ENCODE data around the gene RAB11A. TPM values are rescaled to one million over a fixed set of nuclear protein-coding genes. Genes with fewer than 3 reads are reported as not detected.

The RAB11A gene
- total RNA-seq, 1 donor from 2014 or later, result 151 TPM

GRCh38 chr15:65937476-65937875 lies 68.2 kb downstream of the RAB11A start:
- Histone ChIP-seq H3K4me3 (no peak overlapping the region), H3K27me3 (no peaks in the 10 kb centered on the region), H3K36me3 (no peaks in the 10 kb centered on the region), H3K27ac (no peak overlapping the region), H3K4me1 (no peaks in the 10 kb centered on the region), H3K9me3 (no peaks in the 10 kb centered on the region)
- no peak for TF ChIP-seq POLR2A (IDR thresholded peaks at IDR 0.05)
- TF ChIP-seq CTCF (IDR thresholded peaks at IDR 0.05), result no peak
- no peak for TF ChIP-seq POLR2AphosphoS5 (IDR thresholded peaks at IDR 0.05; ENCODE audit: insufficient read depth in 1 of 2, low read depth in 1 of 2)
- no peak for DNase-seq (ENCODE audit: extremely low spot score in 2 of 2)
- intact Hi-C loops (cut with DNase I), result no loop called here

- no peak overlapping the region for H3K4me3 ChIP-seq
- H3K27me3 ChIP-seq, result no peaks in the 10 kb centered on the region
- H3K4me1 ChIP-seq, result no peaks in the 10 kb centered on the region
- H3K27ac ChIP-seq, result no peak overlapping the region
- intact Hi-C loops (cut with DNase I), result no loop called here
- no peak for DNase-seq (ENCODE audit: extremely low spot score in 2 of 2)
- TF ChIP-seq CTCF (IDR thresholded peaks at IDR 0.05), result no peak
- no peak for TF ChIP-seq POLR2AphosphoS5 (IDR thresholded peaks at IDR 0.05; ENCODE audit: insufficient read depth in 1 of 2, low read depth in 1 of 2)
- no peak for TF ChIP-seq POLR2A (IDR thresholded peaks at IDR 0.05)
- H3K9me3 ChIP-seq, result no peaks in the 10 kb centered on the region
- H3K36me3 ChIP-seq, result no peaks in the 10 kb centered on the region
Measured at GRCh38 chr15:65938604-65939003, 69.3 kb downstream of the RAB11A start.

GRCh38 chr15:65939901-65940617 lies 70.8 kb downstream of the RAB11A start:
- Histone ChIP-seq H3K36me3 (no peaks in the 10 kb centered on the region), H3K4me3 (no peak overlapping the region), H3K27me3 (no peaks in the 10 kb centered on the region), H3K4me1 (no peaks in the 10 kb centered on the region), H3K9me3 (no peaks in the 10 kb centered on the region), H3K27ac (no peak overlapping the region)
- intact Hi-C loops (cut with DNase I), result no loop called here
- no peak for DNase-seq (ENCODE audit: extremely low spot score in 2 of 2)
- TF ChIP-seq POLR2A (IDR thresholded peaks at IDR 0.05) (no peak), POLR2AphosphoS5 (IDR thresholded peaks at IDR 0.05; ENCODE audit: insufficient read depth in 1 of 2, low read depth in 1 of 2) (no peak)

- H3K27me3 ChIP-seq, result no peaks in the 10 kb centered on the region
- no peak for DNase-seq (ENCODE audit: extremely low spot score in 2 of 2)
- H3K9me3 ChIP-seq, result no peaks in the 10 kb centered on the region
- no peaks in the 10 kb centered on the region for H3K36me3 ChIP-seq
- H3K27ac ChIP-seq, result no peak overlapping the region
- H3K4me1 ChIP-seq, result no peaks in the 10 kb centered on the region
- intact Hi-C loops (cut with DNase I), result no loop called here
- TF ChIP-seq POLR2A (IDR thresholded peaks at IDR 0.05) (no peak), CTCF (IDR thresholded peaks at IDR 0.05) (no peak), POLR2AphosphoS5 (IDR thresholded peaks at IDR 0.05; ENCODE audit: insufficient read depth in 1 of 2, low read depth in 1 of 2) (no peak)
- H3K4me3 ChIP-seq, result no peak overlapping the region
Measured at GRCh38 chr15:65940618-65940909, 71.3 kb downstream of the RAB11A start.

Small RNAs within 50 kb of the gene (small RNA-seq; reads per million reads assigned to genes)
- gene RF00026, result not detected

Other genes starting within 250 kb of the RAB11A start
- 7.4 TPM for gene SLC24A1, start 247.6 kb upstream of the RAB11A start, total RNA-seq
- 28.7 TPM for gene DENND4A, start 77.2 kb upstream of the RAB11A start, total RNA-seq